Testis (tissue), 3 donors: ENCODE data around the gene TASP1. TPM values are rescaled to one million over a fixed set of nuclear protein-coding genes. Genes with fewer than 3 reads are reported as not detected.
"Not testable (repeated sequence)": the region's sequence is repeated elsewhere in the genome, so short reads cannot be mapped to it uniquely, and the experiment has no call there.

Source experiments
- DNase-seq: peaks from one replicate; pipeline ENCODE4 v3.0.0-alpha.2; 2019
- H3K27ac ChIP-seq, 2 donors: fragments of 200-600 bp; sonication (generic); one replicate each; pipeline ENCODE4 v1.5.1; 2019
- H3K27me3 ChIP-seq: fragments of 200-600 bp; sonication (generic); one replicate; pipeline ENCODE4 v1.5.1; 2019
- H3K36me3 ChIP-seq: fragments of 200-600 bp; sonication (generic); one replicate; pipeline ENCODE4 v1.5.1; 2017; ENCODE audit warnings: low read depth; ENCODE audit errors: missing control alignments
- H3K4me1 ChIP-seq: fragments of 200-600 bp; sonication (generic); one replicate; pipeline ENCODE4 v1.5.1; 2019
- H3K4me3 ChIP-seq, 2 donors: fragments of 200-600 bp; sonication (generic); one replicate each; pipeline ENCODE4 v1.5.1; 2017 to 2019
- H3K9me3 ChIP-seq: fragments of 200-600 bp; sonication (generic); one replicate; pipeline ENCODE4 v1.5.1; 2017
- CTCF ChIP-seq, 3 experiments: fragments of 450-650 bp in 2 of 3; fragments of 200-600 bp in 1 of 3; sonication (generic) in 1 of 3; IDR thresholded peaks; one replicate each; pipeline ENCODE4 v1.5.1; 2016 to 2019; ENCODE audit warnings: antibody characterized with exemption in 3 of 3, mild to moderate bottlenecking in 2 of 3, moderate library complexity in 1 of 3
- POLR2A ChIP-seq: fragments of 450-650 bp; IDR thresholded peaks from one replicate; pipeline ENCODE4 v1.6.1; 2017; ENCODE audit warnings: antibody characterized with exemption, mild to moderate bottlenecking, moderate library complexity
- WGBS, 2 donors: methylation state at CpG; one replicate each; pipeline ENCODE4 v1.1.5; 2018; 5-methylcytosine and 5-hydroxymethylcytosine counted together
- intact Hi-C: fragments of 100-400 bp; cut with DNase I; formaldehyde crosslinking; loops from one replicate; pipeline ENCODE4 v1.15.1; 2023; ENCODE audit warnings: low total_unique reads
- polyA plus RNA-seq: library from polyadenylated mRNA; stranded (reverse); fragments of 350-450 nt; fragmentation: Illumina TruSeq; extraction: RNeasy Lipid Tissue Mini Kit (QIAGEN cat#74804); gene quantifications from one replicate; pipeline ENCODE4 v1.2.3, GENCODE V29; 2014; ENCODE audit warnings: low read depth, low replicate concordance; ENCODE audit not compliant: insufficient read depth
- total RNA-seq, 2 donors: library from RNA; depleted of rRNA; stranded (reverse); fragments of >200 nt; gene quantifications; one replicate each; pipeline ENCODE4 v1.2.3, GENCODE V29; 2016

The TASP1 gene
- total and polyA plus RNA-seq, 3 donors from 2014 or later: 10.5 to 14.4 (median 13.1) TPM

GRCh38 chr20:13661070-13661685 is 22.4 kb upstream of the TASP1 start:
- no peak overlapping the region for H3K27ac ChIP-seq
- no peaks in the 10 kb centered on the region for H3K27me3 ChIP-seq
- TF ChIP-seq POLR2A (no peak), CTCF (IDR thresholded peaks at IDR 0.05) (no peak)
- no peaks in the 10 kb centered on the region for H3K9me3 ChIP-seq
- intact Hi-C loops: no loop called here
- 37 to 55% methylated on average over 11 of the region's 11 CpGs for WGBS, 2 donors
- DNase-seq: no peak
- H3K4me3 ChIP-seq: no peak overlapping the region
- no peaks in the 10 kb centered on the region for H3K36me3 ChIP-seq
- H3K4me1 ChIP-seq: no peaks in the 10 kb centered on the region

DNA sequence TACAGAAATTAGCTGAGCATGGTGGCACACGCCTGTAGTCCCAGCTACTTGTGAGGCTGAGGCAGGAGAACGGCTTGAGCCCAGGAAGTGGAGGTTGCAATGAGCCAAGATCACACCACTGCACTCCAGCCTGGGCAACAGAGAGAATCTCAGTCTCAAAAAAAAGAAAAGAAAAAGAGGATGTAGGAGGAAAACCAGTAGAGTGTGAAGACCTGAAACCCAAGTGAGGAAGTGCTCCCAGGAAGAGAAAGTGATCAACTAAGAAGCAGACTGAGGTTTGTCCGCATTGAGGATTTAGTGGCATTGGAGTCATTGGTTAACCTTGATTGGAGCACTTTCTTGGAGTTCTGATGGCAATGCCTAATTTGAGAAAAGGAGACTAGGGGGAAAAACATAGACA is 20.6 kb upstream of the TASP1 start:
- intact Hi-C loops: no loop called here
- H3K36me3 ChIP-seq: no peaks in the 10 kb centered on the region
- H3K4me3 ChIP-seq: no peak overlapping the region
- no peaks in the 10 kb centered on the region for H3K9me3 ChIP-seq
- TF ChIP-seq POLR2A: no peak
- no peak for TF ChIP-seq CTCF (IDR thresholded peaks at IDR 0.05)
- H3K4me1 ChIP-seq: no peaks in the 10 kb centered on the region
- no peaks in the 10 kb centered on the region for H3K27me3 ChIP-seq
- WGBS, 2 donors: 84 to 85% methylated on average over 3 of the region's 3 CpGs
- no peak for DNase-seq
- H3K27ac ChIP-seq: no peak overlapping the region

GRCh38 chr20:13658060-13658459 is 19.3 kb upstream of the TASP1 start:
- WGBS, 2 donors: 91 to 99% methylated on average over 5 of the region's 5 CpGs
- H3K27me3 ChIP-seq, H3K27ac ChIP-seq, H3K36me3 ChIP-seq, DNase-seq, H3K4me1 ChIP-seq, intact Hi-C loops, H3K4me3 ChIP-seq, H3K9me3 ChIP-seq: not testable (repeated sequence)

DNA sequence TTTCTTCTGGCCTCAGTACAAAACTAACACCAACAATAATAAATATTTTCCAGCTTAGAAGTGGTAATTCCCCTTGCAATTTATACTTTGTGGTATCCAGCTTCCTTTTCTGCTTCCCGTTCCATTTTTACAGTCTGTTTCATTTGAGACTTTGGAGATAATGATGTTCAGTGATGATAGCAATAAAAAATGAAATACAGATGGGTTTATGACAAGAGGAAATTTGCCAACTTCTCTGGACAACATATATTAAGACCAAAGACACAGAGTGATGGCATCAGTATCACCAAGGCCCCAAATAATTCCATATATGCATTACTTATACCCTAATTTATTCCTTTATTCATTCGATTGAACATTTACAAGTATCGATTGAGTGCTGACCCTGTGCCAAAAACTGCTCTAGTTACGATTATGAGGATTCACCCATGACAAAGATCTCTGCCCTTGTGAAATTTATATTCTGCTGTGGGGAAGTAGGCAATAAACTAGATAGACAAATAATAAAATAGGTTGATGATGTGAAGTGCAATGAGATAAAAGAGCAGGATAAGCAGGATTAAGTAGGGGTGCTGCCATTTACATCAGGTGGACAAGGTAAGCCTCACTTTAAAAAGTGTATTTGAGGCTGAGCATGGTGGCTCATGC is 18.1 kb upstream of the TASP1 start:
- intact Hi-C loops: no loop called here
- no peak overlapping the region for H3K27ac ChIP-seq
- H3K4me1 ChIP-seq: no peaks in the 10 kb centered on the region
- no peak for DNase-seq
- no peak overlapping the region for H3K4me3 ChIP-seq
- TF ChIP-seq POLR2A (no peak), CTCF (IDR thresholded peaks at IDR 0.05) (no peak)
- no peaks in the 10 kb centered on the region for H3K27me3 ChIP-seq
- WGBS, 2 donors: 81 to 84% methylated on average over 4 of the region's 4 CpGs
- no peaks in the 10 kb centered on the region for H3K9me3 ChIP-seq
- H3K36me3 ChIP-seq: no peaks in the 10 kb centered on the region

- H3K27ac ChIP-seq: no peak overlapping the region
Measured at GRCh38 chr20:13654463-13655023, 15.8 kb upstream of the TASP1 start.

More at GRCh38 chr20:13654463-13655023, 15.8 kb upstream of the TASP1 start:
- Histone ChIP-seq H3K4me1 (no peaks in the 10 kb centered on the region), H3K9me3 (no peaks in the 10 kb centered on the region), H3K27me3 (no peaks in the 10 kb centered on the region), H3K36me3 (no peaks in the 10 kb centered on the region), H3K4me3 (no peak overlapping the region)
- intact Hi-C loops: no loop called here
- no peak for DNase-seq
- 72 to 81% methylated on average over 2 of the region's 2 CpGs for WGBS, 2 donors
- TF ChIP-seq POLR2A: no peak
- TF ChIP-seq CTCF (IDR thresholded peaks at IDR 0.05): no peak
